ENCODE results near the gene PGAP2.

- TF ChIP-seq CTCF (IDR thresholded peaks at IDR 0.05) (no peak), POLR2A (IDR thresholded peaks at IDR 0.05; ENCODE audit: low read depth) (no peak), EP300 (IDR thresholded peaks at IDR 0.05) (no peak)
These were observed 14.9 kb downstream of the PGAP2 start for GRCh38 chr11:3823303-3823702.

Data from esophagus muscularis mucosa (tissue), 4 donors.